ENCODE data around the gene SCN1B.

- TF ChIP-seq CTCF (IDR thresholded peaks at IDR 0.05 in 4 of 5, conservative IDR thresholded peaks at IDR 0.05 in 1 of 5) (peak; percentile 36 to 71 (median 66)), POLR2A (IDR thresholded peaks at IDR 0.05) (no peak)
Measured at GRCh38 chr19:35055715-35056179, 25.5 kb downstream of the SCN1B start.
